Measurements from ENCODE around the gene FAAP20. TPM values are rescaled to one million over a fixed set of nuclear protein-coding genes. Genes with fewer than 3 reads are reported as not detected.
A peak's percentile ranks its signal among the peaks of the same experiment; 100 is the strongest.

Gene FAAP20
- total RNA-seq, 2 experiments from 2014 or later, result 64.7 to 71.7 TPM

DNA sequence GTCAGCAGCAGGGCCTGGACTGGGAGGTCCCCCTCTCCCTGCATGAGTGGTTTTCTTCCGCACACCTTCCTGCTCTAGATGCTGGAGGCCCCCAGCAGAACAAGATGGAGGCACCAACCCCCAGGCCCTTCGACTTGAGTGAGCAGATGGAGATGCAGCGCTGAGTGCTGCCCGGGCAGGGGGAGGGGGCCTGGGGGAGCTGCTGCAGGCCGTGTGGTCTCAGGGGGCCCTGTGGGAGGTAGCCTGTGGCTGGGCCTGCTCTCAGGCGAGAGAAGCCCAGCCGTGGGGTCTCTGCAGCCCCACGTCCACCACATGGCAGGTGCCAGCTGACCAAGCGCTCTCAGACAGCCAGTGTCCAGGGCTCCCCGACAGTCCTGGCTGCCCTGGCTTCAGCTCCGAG is 1.2 kb upstream of the FAAP20 start:
- intact Hi-C loops (cut with micrococcal nuclease), result loop anchor here (5.0 kb wide), 1 partner anchor 187 kb away; no protein-coding TSS in a partner anchor
- Mint-ChIP-seq H3K9me3 (no peaks in the 10 kb centered on the region), H3K36me3 (ENCODE audit: low read depth) (peaks cover 3% of the 10 kb centered on the region), H3K27me3 (no peaks in the 10 kb centered on the region), H3K27ac (peak overlapping the region; percentile 96), H3K4me1 (ENCODE audit: low read depth) (peaks cover 33% of the 10 kb centered on the region), H3K4me3 (no peak overlapping the region)
- CTCF ChIA-PET, result interaction anchor here (0.9 to 12.9 kb wide), 17 partner anchors 21 to 329 kb away, joined by 3 to 239 read pairs (median 8); partner anchors contain the start of genes MORN1 and RER1
- ATAC-seq, result no peak
- TF ChIP-seq, protein P1, sequence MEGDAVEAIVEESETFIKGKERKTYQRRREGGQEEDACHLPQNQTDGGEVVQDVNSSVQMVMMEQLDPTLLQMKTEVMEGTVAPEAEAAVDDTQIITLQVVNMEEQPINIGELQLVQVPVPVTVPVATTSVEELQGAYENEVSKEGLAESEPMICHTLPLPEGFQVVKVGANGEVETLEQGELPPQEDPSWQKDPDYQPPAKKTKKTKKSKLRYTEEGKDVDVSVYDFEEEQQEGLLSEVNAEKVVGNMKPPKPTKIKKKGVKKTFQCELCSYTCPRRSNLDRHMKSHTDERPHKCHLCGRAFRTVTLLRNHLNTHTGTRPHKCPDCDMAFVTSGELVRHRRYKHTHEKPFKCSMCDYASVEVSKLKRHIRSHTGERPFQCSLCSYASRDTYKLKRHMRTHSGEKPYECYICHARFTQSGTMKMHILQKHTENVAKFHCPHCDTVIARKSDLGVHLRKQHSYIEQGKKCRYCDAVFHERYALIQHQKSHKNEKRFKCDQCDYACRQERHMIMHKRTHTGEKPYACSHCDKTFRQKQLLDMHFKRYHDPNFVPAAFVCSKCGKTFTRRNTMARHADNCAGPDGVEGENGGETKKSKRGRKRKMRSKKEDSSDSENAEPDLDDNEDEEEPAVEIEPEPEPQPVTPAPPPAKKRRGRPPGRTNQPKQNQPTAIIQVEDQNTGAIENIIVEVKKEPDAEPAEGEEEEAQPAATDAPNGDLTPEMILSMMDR (IDR thresholded peaks at IDR 0.05), result no peak
- DNase-seq, result no peak
- POLR2A ChIA-PET, result interaction anchor here (0.9 to 3.8 kb wide), 5 partner anchors 33 to 186 kb away, joined by 3 to 19 read pairs (median 6); partner anchors contain the start of gene SKI

- TF ChIP-seq, protein P1 (IDR thresholded peaks at IDR 0.05), result peak; percentile 97
- intact Hi-C loops (cut with micrococcal nuclease), result loop anchor here (5.0 kb wide), 2 partner anchors 187 to 382 kb away; no protein-coding TSS in a partner anchor
- H3K36me3 Mint-ChIP-seq (ENCODE audit: low read depth), result peaks cover 3% of the 10 kb centered on the region
- CTCF ChIA-PET, result interaction anchor here (0.7 to 12.9 kb wide), 47 partner anchors 9 to 592 kb away, joined by 3 to 239 read pairs (median 4); partner anchors contain the start of genes MORN1 and RER1
- POLR2A ChIA-PET, result interaction anchor here (0.7 to 3.8 kb wide), 12 partner anchors 8 to 198 kb away, joined by 3 to 19 read pairs (median 4); partner anchors contain the start of gene SKI
- peak overlapping the region; percentile 96 for H3K27ac Mint-ChIP-seq
- peak overlapping the region; percentile 83 for H3K4me3 Mint-ChIP-seq
- ATAC-seq (peak; percentile 69), DNase-seq (peak; percentile 93)
- no peaks in the 10 kb centered on the region for H3K9me3 Mint-ChIP-seq
- H3K27me3 Mint-ChIP-seq, result no peaks in the 10 kb centered on the region
- peaks cover 33% of the 10 kb centered on the region for H3K4me1 Mint-ChIP-seq (ENCODE audit: low read depth)
Measured at GRCh38 chr1:2194898-2195673, 514 bp upstream of the FAAP20 start.

DNA sequence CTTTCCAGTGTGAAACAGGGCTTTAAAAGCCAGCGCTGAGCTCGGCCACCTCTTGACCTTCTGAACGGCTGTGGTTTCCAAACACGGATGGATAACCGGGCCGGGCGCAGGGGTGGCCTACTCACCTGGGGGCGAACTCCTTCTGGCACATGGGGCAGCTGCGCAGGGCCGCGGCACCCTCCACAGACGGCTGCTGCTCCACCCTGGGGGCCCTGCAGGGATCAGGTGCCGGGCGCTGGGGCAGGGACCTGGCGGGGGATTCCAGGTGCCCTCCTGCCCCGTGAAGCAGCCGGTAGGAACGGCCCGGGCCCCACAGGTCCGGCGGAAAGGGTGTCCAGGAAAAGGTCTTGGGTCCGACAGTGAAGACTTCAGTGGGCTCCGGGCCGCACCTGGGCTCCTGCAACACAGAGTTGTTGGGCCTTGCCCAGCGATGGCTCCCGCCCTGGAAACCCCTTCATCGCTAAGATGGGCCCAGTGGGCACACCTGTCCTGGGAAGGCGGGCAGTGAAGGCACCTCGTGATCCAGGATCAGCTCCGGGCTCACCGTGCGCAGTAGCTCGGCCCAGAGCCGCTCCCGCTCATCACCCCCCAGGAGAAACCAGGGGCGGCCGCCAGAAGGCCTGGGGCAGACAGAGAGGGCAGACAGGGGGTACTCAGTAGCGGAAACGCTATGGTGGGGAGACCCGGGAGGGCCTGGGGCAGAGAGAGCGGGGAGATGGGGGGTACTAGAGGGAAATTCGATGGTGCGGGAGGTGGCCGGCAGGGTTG is 874 bp downstream of the FAAP20 start:
- H3K27me3 Mint-ChIP-seq, result no peaks in the 10 kb centered on the region
- ATAC-seq (no peak), DNase-seq (no peak)
- no peaks in the 10 kb centered on the region for H3K9me3 Mint-ChIP-seq
- peak overlapping the region; percentile 74 for H3K4me3 Mint-ChIP-seq
- H3K27ac Mint-ChIP-seq, result peak overlapping the region; percentile 79
- CTCF ChIA-PET, result interaction anchor here (1.5 to 12.9 kb wide), 3 partner anchors 54 to 186 kb away, joined by 3 to 239 read pairs (median 4); no protein-coding TSS in a partner anchor
- POLR2A ChIA-PET, result interaction anchor here (0.7 to 3.8 kb wide), 5 partner anchors 9 to 188 kb away, joined by 3 to 19 read pairs (median 4); partner anchors contain the start of gene SKI
- peaks cover 3% of the 10 kb centered on the region for H3K36me3 Mint-ChIP-seq (ENCODE audit: low read depth)
- intact Hi-C loops (cut with micrococcal nuclease), result loop anchor here (5.0 kb wide), 1 partner anchor 384 kb away; no protein-coding TSS in a partner anchor
- peaks cover 29% of the 10 kb centered on the region for H3K4me1 Mint-ChIP-seq (ENCODE audit: low read depth)
- TF ChIP-seq, protein P1 (IDR thresholded peaks at IDR 0.05), result no peak

GRCh38 chr1:2192031-2192995 is 2.3 kb downstream of the FAAP20 start:
- peaks cover 3% of the 10 kb centered on the region for H3K36me3 Mint-ChIP-seq (ENCODE audit: low read depth)
- TF ChIP-seq, protein P1 (IDR thresholded peaks at IDR 0.05), result no peak
- peak overlapping the region; percentile 45 for H3K4me3 Mint-ChIP-seq
- H3K4me1 Mint-ChIP-seq (ENCODE audit: low read depth), result peaks cover 20% of the 10 kb centered on the region
- CTCF ChIA-PET, result interaction anchor here (1.9 to 12.9 kb wide), 3 partner anchors 18 to 188 kb away, joined by 4 to 239 read pairs (median 11); no protein-coding TSS in a partner anchor
- POLR2A ChIA-PET, result interaction anchor here (0.8 to 0.9 kb wide), 2 partner anchors 10 to 123 kb away, joined by 3 to 4 read pairs; no protein-coding TSS in a partner anchor
- intact Hi-C loops (cut with micrococcal nuclease), result loop anchor here (5.0 kb wide), 1 partner anchor 385 kb away; no protein-coding TSS in a partner anchor
- no peaks in the 10 kb centered on the region for H3K9me3 Mint-ChIP-seq
- H3K27ac Mint-ChIP-seq, result peak overlapping the region; percentile 59
- ATAC-seq (no peak), DNase-seq (no peak)
- no peaks in the 10 kb centered on the region for H3K27me3 Mint-ChIP-seq

Measured in activated CD8-positive, alpha-beta T cell treated with anti-CD3 and anti-CD28 coated beads for 36 hours (primary cell).